Endodermal cell (in vitro differentiated cells): ENCODE results near the gene CYP2B6. TPM values are rescaled to one million over a fixed set of nuclear protein-coding genes. Genes with fewer than 3 reads are reported as not detected.
A peak's percentile ranks its signal among the peaks of the same experiment; 100 is the strongest.
"Not testable (repeated sequence)": the region's sequence is repeated elsewhere in the genome, so short reads cannot be mapped to it uniquely, and the experiment has no call there.

Experiments used
- DNase-seq: peaks from one replicate; pipeline ENCODE4 v3.0.0-alpha.2; 2017
- H3K27ac ChIP-seq: 2 replicates; pipeline ENCODE4 v1.5.1; 2013; ENCODE audit warnings: mild to moderate bottlenecking, low read depth, low read length, moderate library complexity
- H3K27me3 ChIP-seq: 2 replicates; pipeline ENCODE4 v1.6.1; 2013; ENCODE audit warnings: mild to moderate bottlenecking, low read length, moderate library complexity; ENCODE audit not compliant: insufficient read depth, control insufficient read depth, poor library complexity, severe bottlenecking
- H3K36me3 ChIP-seq: 2 replicates; pipeline ENCODE4 v1.7.0; 2013; ENCODE audit warnings: mild to moderate bottlenecking, low read length, moderate library complexity; ENCODE audit not compliant: control insufficient read depth, insufficient read depth
- H3K4me1 ChIP-seq: one replicate; pipeline ENCODE4 v1.7.0; 2013; ENCODE audit warnings: low read length; ENCODE audit not compliant: control insufficient read depth, insufficient read depth
- H3K4me3 ChIP-seq: 2 replicates; pipeline ENCODE4 v1.5.1; 2013; ENCODE audit warnings: mild to moderate bottlenecking, low read length, moderate library complexity
- H3K9ac ChIP-seq: 2 replicates; pipeline ENCODE4 v1.6.1; 2013; ENCODE audit warnings: mild to moderate bottlenecking, low read length, moderate library complexity; ENCODE audit not compliant: poor library complexity, severe bottlenecking; ENCODE audit errors: extremely low read depth
- H3K9me3 ChIP-seq: 2 replicates; pipeline ENCODE4 v1.6.1; 2013; ENCODE audit warnings: mild to moderate bottlenecking, low read length, moderate library complexity; ENCODE audit not compliant: control insufficient read depth
- H3K27ac Mint-ChIP-seq: 2 replicates; pipeline ENCODE4 v1.8.0; 2020; ENCODE audit warnings: mixed read lengths
- H3K27me3 Mint-ChIP-seq: 2 replicates; pipeline ENCODE4 v1.8.0; 2021; ENCODE audit warnings: mild to moderate bottlenecking, mixed read lengths; ENCODE audit not compliant: insufficient read depth
- H3K36me3 Mint-ChIP-seq: 2 replicates; pipeline ENCODE4 v1.8.0; 2020; ENCODE audit warnings: low read depth, mixed read lengths
- H3K4me1 Mint-ChIP-seq: 2 replicates; pipeline ENCODE4 v1.8.0; 2020; ENCODE audit warnings: mixed read lengths
- H3K4me3 Mint-ChIP-seq: 2 replicates; pipeline ENCODE4 v1.8.0; 2020; ENCODE audit warnings: mild to moderate bottlenecking, moderate library complexity, mixed read lengths
- H3K9me3 Mint-ChIP-seq: 2 replicates; pipeline ENCODE4 v1.8.0; 2020; ENCODE audit warnings: mild to moderate bottlenecking, mixed read lengths
- WGBS, 2 experiments: methylation state at CpG; one replicate each; pipeline versions ENCODE4 v1.1.5 to v1.1.7; 2013; ENCODE audit warnings: missing lambda C conversion rate in 2 of 2, mixed read lengths in 1 of 2; ENCODE audit not compliant: insufficient coverage in 1 of 2, insufficient read length in 1 of 2; 5-methylcytosine and 5-hydroxymethylcytosine counted together
- total RNA-seq, 2 donors: library from RNA; stranded (reverse); fragmentation: NEBNext Ultra II Directional in 1 of 2; extraction: Animal tissue kit (Norgen Biotek cat#: 25700) in 1 of 2; gene quantifications; 2 replicates in 1 of 2; 3 replicates in 1 of 2; pipeline ENCODE4 v1.2.1, GENCODE V29; 2021
- TF ChIP-seq, protein P1 (sequence below): fragments of 200-600 bp; sonication (generic); conservative IDR thresholded peaks from 2 replicates; pipeline ENCODE4 v1.5.0; 2021; ENCODE audit warnings: antibody characterized with exemption, mild to moderate bottlenecking

CYP2B6 gene
- total RNA-seq, 2 donors from 2014 or later, result 0.75 TPM; not detected in 1

- Histone ChIP-seq H3K9ac (no peak overlapping the region), H3K4me3 (no peak overlapping the region), H3K27me3 (no peaks in the 10 kb centered on the region), H3K36me3 (no peaks in the 10 kb centered on the region), H3K27ac (no peak overlapping the region), H3K9me3 (no peaks in the 10 kb centered on the region), H3K4me1 (no peaks in the 10 kb centered on the region)
- Mint-ChIP-seq H3K9me3 (peaks cover 22% of the 10 kb centered on the region), H3K4me1 (peaks cover 5% of the 10 kb centered on the region), H3K4me3 (no peak overlapping the region), H3K27ac (no peak overlapping the region), H3K27me3 (peaks cover 5% of the 10 kb centered on the region), H3K36me3 (no peaks in the 10 kb centered on the region)
- DNase-seq, result no peak
- TF ChIP-seq, protein P1, sequence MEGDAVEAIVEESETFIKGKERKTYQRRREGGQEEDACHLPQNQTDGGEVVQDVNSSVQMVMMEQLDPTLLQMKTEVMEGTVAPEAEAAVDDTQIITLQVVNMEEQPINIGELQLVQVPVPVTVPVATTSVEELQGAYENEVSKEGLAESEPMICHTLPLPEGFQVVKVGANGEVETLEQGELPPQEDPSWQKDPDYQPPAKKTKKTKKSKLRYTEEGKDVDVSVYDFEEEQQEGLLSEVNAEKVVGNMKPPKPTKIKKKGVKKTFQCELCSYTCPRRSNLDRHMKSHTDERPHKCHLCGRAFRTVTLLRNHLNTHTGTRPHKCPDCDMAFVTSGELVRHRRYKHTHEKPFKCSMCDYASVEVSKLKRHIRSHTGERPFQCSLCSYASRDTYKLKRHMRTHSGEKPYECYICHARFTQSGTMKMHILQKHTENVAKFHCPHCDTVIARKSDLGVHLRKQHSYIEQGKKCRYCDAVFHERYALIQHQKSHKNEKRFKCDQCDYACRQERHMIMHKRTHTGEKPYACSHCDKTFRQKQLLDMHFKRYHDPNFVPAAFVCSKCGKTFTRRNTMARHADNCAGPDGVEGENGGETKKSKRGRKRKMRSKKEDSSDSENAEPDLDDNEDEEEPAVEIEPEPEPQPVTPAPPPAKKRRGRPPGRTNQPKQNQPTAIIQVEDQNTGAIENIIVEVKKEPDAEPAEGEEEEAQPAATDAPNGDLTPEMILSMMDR, result no peak
- WGBS, 2 experiments, result 93 to 100% methylated on average over 2 to 3 of the region's 3 CpGs
Observed at GRCh38 chr19:41000310-41000737, 9.2 kb downstream of the CYP2B6 start.

- H3K27me3 Mint-ChIP-seq, result peaks cover 3% of the 10 kb centered on the region
- no peaks in the 10 kb centered on the region for H3K36me3 ChIP-seq
- H3K27me3 ChIP-seq, result no peaks in the 10 kb centered on the region
- H3K9ac ChIP-seq, result no peak overlapping the region
- DNase-seq, result peak; percentile 50
- TF ChIP-seq, protein P1, result peak; percentile 52
- peaks cover 22% of the 10 kb centered on the region for H3K9me3 Mint-ChIP-seq
- no peaks in the 10 kb centered on the region for H3K9me3 ChIP-seq
- H3K27ac Mint-ChIP-seq, result no peak overlapping the region
- no peaks in the 10 kb centered on the region for H3K36me3 Mint-ChIP-seq
- H3K27ac ChIP-seq, result no peak overlapping the region
- no peak overlapping the region for H3K4me3 ChIP-seq
- H3K4me1 Mint-ChIP-seq, result peaks cover 5% of the 10 kb centered on the region
- no peaks in the 10 kb centered on the region for H3K4me1 ChIP-seq
- WGBS, 2 experiments, result 94 to 100% methylated on average over 3 to 9 of the region's 9 CpGs
- no peak overlapping the region for H3K4me3 Mint-ChIP-seq
Observed at GRCh38 chr19:41001243-41001971, 10.3 kb downstream of the CYP2B6 start.

GRCh38 chr19:41003656-41004055 lies 12.6 kb downstream of the CYP2B6 start:
- Mint-ChIP-seq H3K27me3 (peaks cover 11% of the 10 kb centered on the region), H3K9me3 (peaks cover 19% of the 10 kb centered on the region)
- not testable (repeated sequence) for H3K27me3 ChIP-seq, H3K36me3 ChIP-seq, H3K27ac ChIP-seq, H3K4me1 ChIP-seq, H3K36me3 Mint-ChIP-seq, H3K27ac Mint-ChIP-seq, H3K4me1 Mint-ChIP-seq, H3K9ac ChIP-seq, H3K4me3 ChIP-seq, H3K4me3 Mint-ChIP-seq, H3K9me3 ChIP-seq
- peak; percentile 63 for DNase-seq
- WGBS, 2 experiments, result 60 to 79% methylated on average over 1 to 7 of the region's 8 CpGs
